ENCODE measurements around the gene C1D.

DNA sequence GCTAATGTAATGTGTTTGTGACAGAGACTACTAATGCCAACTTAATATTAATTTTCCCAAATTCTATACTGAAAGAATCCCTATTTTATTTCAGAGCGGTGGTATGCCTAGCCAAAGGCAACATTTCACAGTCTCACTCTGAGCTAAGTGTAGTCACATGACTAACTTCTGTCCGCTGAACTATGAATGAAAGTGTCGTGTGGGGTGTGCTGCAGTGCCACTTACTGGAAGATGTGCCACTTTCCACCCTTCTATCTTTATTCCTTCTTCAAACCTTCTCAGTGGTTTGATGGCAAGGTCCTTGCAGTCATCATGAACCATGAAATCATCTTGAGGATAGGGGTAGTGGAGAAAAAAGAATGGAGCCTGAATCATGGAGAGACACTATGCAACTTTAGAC lies 47.3 kb upstream of the C1D start:
- TF ChIP-seq, protein P1, sequence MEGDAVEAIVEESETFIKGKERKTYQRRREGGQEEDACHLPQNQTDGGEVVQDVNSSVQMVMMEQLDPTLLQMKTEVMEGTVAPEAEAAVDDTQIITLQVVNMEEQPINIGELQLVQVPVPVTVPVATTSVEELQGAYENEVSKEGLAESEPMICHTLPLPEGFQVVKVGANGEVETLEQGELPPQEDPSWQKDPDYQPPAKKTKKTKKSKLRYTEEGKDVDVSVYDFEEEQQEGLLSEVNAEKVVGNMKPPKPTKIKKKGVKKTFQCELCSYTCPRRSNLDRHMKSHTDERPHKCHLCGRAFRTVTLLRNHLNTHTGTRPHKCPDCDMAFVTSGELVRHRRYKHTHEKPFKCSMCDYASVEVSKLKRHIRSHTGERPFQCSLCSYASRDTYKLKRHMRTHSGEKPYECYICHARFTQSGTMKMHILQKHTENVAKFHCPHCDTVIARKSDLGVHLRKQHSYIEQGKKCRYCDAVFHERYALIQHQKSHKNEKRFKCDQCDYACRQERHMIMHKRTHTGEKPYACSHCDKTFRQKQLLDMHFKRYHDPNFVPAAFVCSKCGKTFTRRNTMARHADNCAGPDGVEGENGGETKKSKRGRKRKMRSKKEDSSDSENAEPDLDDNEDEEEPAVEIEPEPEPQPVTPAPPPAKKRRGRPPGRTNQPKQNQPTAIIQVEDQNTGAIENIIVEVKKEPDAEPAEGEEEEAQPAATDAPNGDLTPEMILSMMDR (conservative IDR thresholded peaks at IDR 0.05; ENCODE audit: low read depth, low read length) = no peak
- no peak for TF ChIP-seq POLR2A (IDR thresholded peaks at IDR 0.05; ENCODE audit: low read depth, low read length)
- no peak for TF ChIP-seq RCOR1 (IDR thresholded peaks at IDR 0.05; ENCODE audit: insufficient replicate concordance, low read length)
- TF ChIP-seq RAD21 (IDR thresholded peaks at IDR 0.05; ENCODE audit: low read length) = no peak
- TF ChIP-seq SMC3 (IDR thresholded peaks at IDR 0.05; ENCODE audit: low read depth, low read length) = no peak
- TF ChIP-seq, protein P2, sequence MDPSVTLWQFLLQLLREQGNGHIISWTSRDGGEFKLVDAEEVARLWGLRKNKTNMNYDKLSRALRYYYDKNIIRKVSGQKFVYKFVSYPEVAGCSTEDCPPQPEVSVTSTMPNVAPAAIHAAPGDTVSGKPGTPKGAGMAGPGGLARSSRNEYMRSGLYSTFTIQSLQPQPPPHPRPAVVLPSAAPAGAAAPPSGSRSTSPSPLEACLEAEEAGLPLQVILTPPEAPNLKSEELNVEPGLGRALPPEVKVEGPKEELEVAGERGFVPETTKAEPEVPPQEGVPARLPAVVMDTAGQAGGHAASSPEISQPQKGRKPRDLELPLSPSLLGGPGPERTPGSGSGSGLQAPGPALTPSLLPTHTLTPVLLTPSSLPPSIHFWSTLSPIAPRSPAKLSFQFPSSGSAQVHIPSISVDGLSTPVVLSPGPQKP (IDR thresholded peaks at IDR 0.05; ENCODE audit: borderline replicate concordance, low read depth, low read length) = no peak
- TF ChIP-seq MAFK (IDR thresholded peaks at IDR 0.05; ENCODE audit: low read depth, low read length) = no peak
- TF ChIP-seq, protein P3, sequence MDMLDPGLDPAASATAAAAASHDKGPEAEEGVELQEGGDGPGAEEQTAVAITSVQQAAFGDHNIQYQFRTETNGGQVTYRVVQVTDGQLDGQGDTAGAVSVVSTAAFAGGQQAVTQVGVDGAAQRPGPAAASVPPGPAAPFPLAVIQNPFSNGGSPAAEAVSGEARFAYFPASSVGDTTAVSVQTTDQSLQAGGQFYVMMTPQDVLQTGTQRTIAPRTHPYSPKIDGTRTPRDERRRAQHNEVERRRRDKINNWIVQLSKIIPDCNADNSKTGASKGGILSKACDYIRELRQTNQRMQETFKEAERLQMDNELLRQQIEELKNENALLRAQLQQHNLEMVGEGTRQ (IDR thresholded peaks at IDR 0.05; ENCODE audit: low read depth, low read length) = no peak
- no peak for TF ChIP-seq MXI1 (IDR thresholded peaks at IDR 0.05; ENCODE audit: borderline replicate concordance, low read depth, low read length)
- no peak for TF ChIP-seq CEBPB (IDR thresholded peaks at IDR 0.05; ENCODE audit: low read depth, low read length)
- TF ChIP-seq BHLHE40 (IDR thresholded peaks at IDR 0.05; ENCODE audit: low read depth, low read length) = no peak
